Skin of body (tissue), 2 donors: ENCODE results near the gene PARP4. TPM values are rescaled to one million over a fixed set of nuclear protein-coding genes. Genes with fewer than 3 reads are reported as not detected.
"Not testable (repeated sequence)": the region's sequence is repeated elsewhere in the genome, so short reads cannot be mapped to it uniquely, and the experiment has no call there.

Experiments used
- DNase-seq: peaks from one replicate; lab custom pipeline; 2025; lab: John Stamatoyannopoulos, UW
- total RNA-seq: library from RNA; depleted of rRNA; stranded (reverse); fragments of >200 nt; gene quantifications from one replicate; pipeline ENCODE4 v1.2.3, GENCODE V29; 2014

Gene PARP4
- total RNA-seq, 1 donor from 2014 or later, result 31.1 TPM

DNA sequence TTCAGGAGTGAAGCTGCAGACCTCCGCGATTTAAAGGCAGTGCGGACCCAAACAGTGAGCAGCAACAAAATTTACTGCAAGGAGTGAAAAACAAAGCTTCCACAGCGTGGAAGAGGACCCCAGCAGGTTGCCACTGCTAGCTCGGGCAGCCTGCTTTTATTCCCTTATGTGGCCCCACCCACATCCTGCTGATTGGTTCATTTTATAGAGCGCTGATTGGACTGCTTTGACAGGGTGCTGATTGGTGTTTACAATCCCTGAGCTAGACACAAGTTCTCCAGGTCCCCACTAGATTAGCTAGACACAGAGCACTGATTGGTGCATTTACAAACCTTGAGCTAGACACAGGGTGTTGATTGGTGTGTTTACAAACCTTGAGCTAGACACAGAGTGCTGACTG, 6.3 kb downstream of the PARP4 start:
- not testable (repeated sequence) for DNase-seq

DNA sequence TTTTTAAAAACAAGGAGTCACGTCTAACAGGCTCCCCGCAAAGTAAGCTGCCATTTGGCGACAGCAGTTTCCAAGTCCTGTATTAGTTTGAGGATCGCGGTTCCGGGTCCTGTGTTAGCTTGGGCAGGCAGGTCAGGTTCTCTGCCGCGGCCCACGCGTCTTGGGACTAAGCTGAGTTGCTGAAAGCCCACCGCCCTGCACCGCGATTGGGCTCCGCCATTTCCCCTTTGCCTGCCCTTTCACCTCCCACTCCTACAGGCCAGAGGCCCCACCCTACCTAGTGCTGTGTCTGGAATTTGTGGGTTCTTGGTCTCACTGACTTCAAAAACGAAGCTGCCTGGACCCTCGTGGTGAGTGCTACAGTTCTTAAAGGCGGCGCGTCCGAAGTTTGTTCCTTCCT, 6.8 kb downstream of the PARP4 start:
- no peak for DNase-seq

DNA sequence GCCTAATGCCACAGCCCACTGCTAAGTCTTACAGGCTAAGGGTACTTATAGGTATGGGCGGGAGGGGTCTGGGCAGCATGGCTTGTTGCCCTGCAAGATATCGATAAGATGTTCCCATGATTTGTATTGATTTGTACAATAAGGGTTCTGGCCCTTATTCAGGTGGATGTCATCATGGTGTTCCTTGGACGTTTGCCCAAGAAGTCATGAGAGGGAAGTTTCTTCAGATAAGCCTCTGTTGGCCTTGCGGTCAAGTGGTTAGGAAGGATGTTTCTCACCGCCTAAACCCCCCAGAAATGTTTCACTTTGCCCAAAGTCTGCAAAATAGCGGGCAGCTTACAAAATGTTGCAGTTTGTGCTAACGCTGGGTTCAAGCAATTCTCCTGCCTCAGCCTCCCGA, 7.3 kb downstream of the PARP4 start:
- DNase-seq, result no peak

DNA sequence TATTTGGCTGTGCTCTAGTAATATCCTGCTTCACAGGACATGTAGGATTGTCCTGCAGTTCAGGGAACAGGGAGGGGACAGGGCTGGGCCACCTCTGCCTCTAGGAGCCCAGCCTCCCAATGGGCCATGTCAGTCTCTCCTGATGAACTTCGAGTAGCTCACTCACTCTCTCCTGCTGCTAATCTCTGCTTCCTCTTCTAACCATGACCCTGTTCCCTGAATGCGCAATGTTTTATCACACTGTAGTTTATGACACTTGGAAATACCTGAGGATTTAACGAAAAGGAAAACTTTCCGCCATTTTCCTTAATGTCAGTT, 9.2 kb downstream of the PARP4 start:
- DNase-seq, result no peak

DNA sequence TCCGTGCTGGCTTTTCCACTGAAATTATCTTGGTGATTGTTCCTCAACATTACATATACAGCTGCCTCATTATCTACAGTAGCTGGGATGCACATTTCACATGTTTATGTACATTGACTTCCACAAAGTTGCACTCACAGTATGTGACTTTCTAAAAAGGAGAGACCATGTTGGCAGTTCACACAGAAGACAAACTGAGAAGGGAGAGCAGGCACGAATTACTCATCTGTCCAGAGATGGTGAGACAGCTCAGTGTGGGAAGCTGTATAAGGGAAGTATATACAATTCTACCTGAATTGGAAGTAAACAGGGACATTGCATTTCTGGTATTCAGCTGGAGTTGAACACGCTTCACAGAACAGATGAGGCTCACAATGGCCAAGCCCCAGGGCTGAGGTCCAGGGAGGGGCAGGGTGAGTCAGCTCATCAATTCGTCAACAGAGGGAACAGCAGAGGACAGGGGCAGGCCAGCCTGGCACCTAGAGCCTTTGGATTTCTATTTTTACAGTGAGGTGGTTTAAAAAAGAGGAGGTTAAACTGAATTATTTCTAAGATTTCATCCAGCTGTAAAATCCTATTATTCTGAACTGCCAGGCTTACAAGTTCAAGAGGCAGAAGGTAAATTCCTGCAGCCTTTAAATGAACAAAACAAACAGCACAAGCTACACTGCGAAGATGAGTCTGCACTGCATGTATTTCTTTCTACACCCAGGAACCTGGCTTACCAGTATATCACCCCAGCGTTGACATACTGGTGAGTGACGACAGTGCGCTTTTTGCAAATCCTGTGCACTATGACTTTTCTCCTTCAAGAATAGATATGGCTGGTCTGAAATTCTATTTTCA, 9.8 kb downstream of the PARP4 start:
- no peak for DNase-seq

DNA sequence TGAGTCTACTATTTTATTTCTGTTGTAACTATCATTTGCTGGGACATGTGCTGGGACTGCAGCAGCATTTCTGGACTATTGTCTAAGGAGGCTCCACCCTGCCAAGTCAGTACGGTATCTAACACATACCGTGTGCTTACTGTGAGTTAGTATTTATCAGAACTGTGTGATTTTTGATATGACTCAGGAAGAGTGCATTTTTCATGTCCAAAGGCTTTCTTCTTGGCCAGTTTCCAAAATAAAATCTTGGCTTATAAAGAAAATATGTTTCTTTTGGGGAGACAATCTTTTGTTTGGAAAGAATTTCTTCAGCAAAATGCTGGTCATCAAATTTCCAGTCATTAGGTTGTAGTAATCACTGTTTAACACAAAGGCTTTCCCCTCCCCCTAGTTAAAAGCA, 11.6 kb downstream of the PARP4 start:
- DNase-seq, result no peak

DNA sequence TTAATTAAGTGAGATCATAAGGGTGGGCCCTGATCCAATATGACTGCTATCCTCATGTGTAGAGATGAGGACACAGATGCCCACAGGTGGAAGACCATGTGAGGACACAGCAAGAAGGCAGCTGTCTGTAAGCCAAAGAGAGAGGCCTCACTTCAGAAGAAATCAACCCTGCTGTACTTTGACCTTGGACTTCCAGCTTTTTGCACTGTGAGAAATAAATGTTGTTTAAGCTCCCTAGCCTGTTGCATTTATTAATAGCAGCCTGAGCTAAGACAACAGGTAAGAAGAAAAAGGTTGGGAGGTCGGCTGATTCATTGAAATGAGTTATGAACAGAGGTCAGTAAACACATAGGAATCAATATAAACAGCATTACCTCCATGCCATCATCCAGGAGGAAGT, 14.8 kb downstream of the PARP4 start:
- no peak for DNase-seq

DNA sequence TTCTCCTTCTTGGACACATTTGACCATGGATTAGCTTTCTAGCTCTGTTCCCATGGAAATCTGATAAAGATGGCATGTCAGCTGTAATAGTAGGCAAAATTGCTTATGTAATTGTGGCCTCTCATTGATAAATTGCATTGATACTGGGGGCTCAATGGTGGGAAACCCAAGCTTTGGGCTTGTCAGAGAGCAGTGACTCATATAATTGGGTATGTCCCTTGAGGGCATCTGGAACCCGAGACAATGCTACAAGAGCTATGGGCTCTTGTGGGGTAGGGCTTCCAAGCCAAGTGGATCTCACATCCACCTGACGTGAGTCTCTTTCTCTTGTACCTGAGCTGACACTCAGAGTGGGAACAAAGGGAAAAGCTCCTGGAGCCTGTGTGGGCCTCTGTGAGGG, 16.3 kb downstream of the PARP4 start:
- not testable (repeated sequence) for DNase-seq

DNA sequence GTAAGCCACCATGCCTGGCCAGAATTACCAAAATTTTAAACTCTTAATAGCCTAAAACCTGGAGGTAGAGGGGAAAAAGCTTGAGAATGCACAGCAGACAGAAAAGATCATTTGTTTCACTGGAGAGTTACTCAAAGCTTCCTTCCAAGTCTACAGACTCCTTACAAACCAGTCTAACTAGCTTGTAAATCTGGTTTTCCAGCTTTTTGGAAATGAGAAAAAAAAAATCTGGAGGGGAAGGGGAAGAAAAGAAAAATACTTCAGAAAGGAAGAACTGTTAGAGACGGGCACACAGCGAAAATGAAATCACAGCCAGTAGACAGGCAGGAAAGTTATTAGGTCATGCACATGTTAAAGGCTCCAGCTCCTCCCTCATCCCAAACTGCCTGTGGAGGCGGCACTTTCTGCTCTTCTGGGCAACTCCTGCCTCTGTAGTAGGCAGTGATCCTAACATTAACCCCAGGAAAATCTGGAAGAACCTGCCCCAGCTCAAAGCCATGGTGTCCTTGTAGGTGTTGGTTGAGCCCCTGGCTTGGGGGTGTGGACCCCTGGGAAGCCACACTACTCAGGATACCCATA, 17.3 kb downstream of the PARP4 start:
- DNase-seq, result no peak

DNA sequence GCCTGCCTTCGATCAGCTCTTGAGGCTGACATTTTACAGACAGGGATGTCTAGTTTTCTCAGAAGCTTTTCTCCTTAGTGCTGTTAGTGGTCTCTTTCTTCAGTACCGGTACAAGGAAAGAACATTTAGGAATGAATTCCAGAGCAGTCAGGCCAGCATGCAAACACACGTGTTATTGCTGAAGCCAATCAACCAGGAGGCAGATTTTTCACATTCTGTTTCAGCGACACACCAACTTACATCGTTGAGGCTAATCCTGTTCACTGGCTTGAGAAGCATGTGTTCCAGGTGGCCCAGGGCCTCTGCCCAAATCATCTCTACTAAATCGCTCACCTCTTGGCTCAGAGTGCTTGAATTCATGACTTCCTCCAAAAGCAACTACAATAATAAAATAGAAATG, 19.2 kb downstream of the PARP4 start:
- DNase-seq, result no peak

DNA sequence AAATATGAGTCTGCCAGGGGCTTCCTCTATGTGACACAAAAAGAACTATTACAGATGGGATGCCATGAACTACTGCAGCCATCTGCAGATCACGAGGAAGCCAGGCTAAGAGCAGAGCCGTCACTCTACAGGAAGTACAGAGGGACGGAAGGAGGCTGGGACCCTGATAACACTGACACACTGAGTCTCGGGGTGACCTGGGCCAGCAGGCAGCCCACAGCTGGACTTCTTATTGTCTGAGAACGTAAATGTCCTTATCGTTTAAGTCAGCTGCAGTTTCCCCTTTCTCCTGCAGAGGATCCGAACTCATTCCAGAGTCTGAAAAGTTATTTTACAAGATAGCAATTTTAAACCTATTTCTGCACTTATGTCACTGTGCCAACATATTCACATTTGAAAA, 20.7 kb downstream of the PARP4 start:
- no peak for DNase-seq

DNA sequence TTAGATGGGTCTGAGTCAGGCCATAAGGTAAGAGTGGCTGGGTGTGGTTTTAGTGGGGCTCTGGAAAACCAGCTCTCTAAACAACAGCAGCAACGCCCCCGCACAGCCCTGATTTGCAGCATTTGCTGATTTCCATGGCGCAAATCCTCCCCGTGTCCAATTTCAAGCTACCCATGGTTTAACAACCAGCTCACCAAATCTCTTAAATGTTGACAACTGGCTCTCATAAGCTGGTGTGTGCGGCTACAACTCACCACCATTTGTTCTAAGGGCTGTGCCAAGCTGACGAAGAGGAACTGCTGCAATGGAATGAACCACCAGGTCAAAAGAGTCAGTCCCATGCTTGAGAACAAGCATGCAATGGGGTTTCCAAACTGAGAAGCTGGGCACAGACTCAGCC, 22.9 kb downstream of the PARP4 start:
- no peak for DNase-seq

DNA sequence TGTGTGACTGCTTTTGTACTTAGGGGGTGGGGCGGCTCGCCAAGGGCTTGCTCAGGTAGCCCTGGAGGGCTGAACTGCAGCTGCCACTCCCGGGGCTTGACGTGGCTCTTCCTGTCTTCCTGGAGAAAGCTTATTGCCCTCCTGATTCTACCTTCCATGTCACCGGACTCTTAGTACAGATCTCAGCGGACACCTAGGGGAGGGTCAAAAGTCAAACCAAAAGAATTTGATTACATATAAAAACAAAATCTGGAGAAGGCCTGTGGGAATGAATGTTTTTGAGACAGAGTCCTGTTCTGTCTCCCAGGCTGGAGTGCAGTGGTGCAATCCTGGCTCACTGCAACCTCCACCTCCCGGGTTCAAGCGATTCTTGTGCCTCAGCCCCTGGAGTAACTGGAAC, 24.5 kb downstream of the PARP4 start:
- DNase-seq, result not testable (repeated sequence)

DNA sequence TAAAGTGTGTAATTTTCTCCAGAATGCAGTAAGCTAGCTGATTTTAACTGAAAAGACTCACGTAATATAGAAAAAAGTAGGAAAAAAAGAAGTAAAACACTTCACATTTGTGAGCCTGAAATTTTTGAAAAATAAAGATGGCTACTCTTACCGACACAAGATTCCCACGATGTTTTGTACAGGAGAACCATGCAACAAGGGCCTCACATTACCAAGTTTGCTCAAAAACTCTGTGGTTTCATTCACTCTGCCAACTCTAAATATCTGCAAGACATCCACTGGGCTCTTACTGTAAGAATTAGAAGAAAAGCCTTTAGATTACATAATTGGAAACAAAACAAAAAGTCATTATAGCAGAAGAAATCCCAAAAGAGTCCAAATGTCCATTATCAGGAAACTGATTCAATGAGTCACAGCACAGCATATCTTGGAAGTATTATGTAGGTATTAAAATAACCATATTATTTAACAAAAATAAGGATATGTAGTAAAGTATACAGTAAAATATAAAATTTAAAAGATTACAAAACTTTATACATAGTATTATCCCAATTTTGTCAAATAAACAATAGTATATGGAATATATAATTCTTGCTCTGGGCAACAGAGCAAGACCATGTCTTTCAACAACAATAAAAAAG, 26.4 kb downstream of the PARP4 start:
- DNase-seq, result not testable (repeated sequence)

DNA sequence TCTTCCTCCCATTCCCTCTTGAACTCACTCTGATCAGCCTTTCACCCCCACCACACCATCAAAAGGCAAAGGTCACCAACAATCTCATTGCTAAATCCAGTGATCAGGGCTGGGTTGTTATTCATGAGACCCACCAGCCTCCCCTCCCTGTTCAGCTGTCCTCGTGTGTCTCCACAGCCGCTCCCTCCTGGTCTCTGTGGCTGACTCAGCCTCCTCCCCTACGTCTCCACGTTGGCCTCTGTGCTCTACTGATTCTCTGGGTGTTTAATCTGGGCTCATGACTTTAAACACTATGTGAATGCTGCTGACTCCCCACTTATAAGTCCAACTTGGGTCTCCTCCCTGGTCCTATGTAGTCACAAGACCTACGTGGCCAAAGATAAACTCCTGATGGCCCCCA, 38.9 kb downstream of the PARP4 start:
- DNase-seq, result no peak

DNA sequence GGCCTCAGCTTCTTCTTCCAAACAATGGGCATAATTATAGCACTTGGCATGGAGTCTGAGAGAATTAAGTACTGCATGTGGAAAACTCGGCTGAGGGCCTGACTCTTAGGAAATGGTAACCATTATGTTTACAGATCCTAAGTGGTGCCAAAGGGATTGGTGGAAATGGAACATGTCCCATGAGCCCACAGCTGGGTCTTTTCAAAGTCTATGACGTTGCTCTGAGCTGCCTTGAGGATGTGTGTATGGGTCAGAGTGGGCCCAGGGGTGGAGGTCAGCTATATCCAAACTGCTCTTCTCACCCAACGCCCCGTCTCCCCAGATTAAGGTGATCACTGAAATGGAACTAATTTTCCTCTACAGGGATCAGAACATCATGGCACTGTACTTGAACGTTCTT, 40.4 kb downstream of the PARP4 start:
- not testable (repeated sequence) for DNase-seq

DNA sequence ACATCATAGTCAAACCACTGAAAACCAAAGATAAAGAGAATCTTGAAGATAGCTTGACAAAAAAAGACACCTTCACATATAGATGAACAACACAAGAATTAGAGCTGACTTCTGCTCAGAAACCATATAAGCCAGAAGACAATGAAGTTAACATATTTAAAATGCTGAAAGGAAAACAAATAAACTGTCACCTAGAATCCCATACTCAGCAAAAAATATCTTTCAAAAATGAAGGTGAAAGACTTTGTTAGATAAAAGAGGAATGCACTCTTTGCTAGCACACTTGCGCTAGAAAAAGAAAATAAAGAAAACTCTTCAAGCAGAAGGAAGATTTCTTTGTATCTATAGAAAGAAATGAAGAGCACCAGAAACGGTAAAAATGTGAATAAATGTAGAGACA, 49.5 kb downstream of the PARP4 start:
- DNase-seq, result no peak

DNA sequence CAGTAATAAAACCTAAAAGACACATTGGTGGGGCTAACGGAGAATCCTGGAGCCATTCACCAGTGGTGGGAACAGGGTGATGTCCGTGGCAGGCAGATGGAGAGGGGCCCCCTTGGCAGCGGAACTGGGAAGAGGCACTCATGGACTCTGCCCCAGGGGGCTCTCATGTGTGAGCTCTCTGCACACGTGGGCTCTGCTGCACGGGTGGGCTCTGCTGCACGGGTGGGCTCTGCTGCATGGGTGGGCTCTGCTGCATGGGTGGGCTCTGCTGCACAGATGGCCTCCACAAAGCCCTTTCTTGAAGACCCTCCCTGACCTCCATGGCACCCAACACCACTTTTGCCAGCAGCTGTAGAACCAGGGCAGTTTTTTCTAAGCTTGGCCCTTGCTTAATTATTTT, 52.3 kb downstream of the PARP4 start:
- no peak for DNase-seq

DNA sequence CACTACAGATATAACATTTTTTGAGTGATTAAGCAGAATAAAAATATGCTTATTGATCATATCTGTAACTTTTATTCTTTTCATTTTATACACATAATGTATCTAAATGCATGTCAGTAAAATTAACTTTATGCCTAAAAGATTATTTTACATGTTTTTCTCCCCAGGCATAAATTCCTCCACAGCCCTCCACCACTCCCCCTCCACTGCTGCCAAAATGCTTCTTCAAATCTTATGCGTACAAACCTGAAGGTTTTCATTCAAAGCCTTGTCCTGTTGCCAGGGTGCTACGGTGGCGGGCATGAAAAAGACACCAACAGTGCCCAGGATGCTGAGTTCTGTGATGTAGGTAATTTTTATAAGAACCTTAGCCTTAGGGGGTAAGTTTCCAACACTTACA, 52.9 kb downstream of the PARP4 start:
- DNase-seq, result no peak

DNA sequence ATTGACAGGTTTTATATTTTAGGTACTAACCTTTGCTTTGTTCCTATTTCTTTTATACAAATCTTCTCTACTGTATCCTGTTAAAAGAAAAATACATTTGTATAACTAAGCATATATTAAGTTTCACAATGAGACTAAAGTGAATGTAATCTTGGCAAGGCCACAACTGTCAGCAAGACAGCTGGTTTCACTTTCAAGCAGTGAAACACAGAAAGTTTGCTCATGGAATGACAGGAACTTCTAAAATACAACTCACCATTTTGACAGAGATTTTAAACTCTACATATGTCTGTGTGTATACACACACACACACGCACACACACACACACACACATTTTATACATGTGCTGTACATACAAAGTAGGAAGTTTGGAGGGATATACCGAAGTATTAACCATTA, 53.3 kb downstream of the PARP4 start:
- peak; percentile 60 for DNase-seq

DNA sequence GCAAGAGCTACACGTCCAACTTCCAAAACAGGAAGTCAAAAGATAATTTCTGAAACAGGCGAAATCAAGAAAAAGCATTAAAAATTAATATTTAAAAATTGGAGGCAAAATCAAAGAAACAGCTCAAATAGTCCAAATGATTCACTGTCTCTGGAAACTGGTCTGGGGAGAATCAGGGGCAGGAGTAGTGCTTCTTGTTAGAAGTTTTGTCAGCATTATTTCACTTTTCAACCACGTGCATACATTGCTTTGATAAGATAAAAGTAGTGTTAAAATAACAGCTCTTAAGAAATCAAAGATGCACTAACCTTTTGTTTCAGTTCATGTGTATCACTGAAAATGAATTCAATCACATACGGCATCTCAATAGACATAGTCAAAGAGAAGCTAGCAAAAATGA, 53.8 kb downstream of the PARP4 start:
- DNase-seq, result no peak

DNA sequence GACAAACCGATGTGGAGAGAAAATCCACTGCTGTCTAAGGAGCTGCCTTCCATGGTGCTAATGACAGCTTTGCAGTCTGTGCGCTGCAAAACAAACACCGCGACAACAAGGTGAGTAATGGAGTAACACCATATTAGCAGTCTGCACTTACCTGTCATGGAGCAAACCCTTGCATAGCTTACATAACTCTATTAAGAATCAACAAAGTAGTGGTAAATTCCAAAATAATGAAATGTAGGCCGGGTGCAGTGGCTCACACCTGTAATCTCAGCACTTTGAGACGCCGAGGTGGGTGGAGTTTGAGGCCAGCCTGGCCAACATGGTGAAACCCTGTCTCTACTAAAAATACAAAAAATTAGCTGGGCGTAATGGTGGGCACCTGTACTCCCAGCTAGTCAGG, 56.2 kb downstream of the PARP4 start:
- no peak for DNase-seq

DNA sequence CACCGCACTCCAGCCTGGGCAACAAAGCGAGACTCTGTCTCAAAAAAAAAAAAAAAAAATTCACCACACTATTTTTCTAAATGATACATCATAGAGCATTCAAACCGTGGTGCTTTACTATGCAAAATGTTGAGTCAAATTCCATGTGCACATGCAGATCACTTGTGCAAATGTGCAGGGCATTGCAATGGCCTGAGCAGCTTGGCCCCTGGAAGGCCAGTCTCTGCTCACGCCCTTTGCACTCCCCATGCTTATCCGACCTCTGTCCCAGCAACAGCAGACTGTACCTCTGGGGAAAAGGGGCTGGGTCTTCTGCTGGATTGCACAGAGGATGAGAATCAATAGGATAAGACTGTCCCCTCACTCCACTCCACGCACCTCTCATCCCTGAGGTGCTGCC, 58.5 kb downstream of the PARP4 start:
- no peak for DNase-seq
